Fibroblast of villous mesenchyme (primary cell): ENCODE data around the gene BCHE. TPM values are rescaled to one million over a fixed set of nuclear protein-coding genes. Genes with fewer than 3 reads are reported as not detected.

ENCODE experiments used
- DNase-seq: peaks from one replicate; pipeline ENCODE4 v3.0.0-alpha.2; 2010; ENCODE audit warnings: low read depth
- H3K4me3 ChIP-seq: 2 replicates; pipeline ENCODE4 v1.5.1; 2011; ENCODE audit warnings: low read depth, mild to moderate bottlenecking, low read length
- CTCF ChIP-seq: IDR thresholded peaks from 2 replicates; pipeline ENCODE4 v1.5.1; 2012; ENCODE audit warnings: low read depth, mild to moderate bottlenecking, low read length; ENCODE audit not compliant: insufficient read depth
- total RNA-seq: library from RNA; depleted of rRNA; stranded (reverse); fragments of >200 nt; gene quantifications from 2 replicates; pipeline ENCODE4 v1.2.3, GENCODE V29; 2012

Gene BCHE
- total RNA-seq, 1 donor, result 2.6 TPM

GRCh38 chr3:165852191-165852590 is 15.0 kb upstream of the BCHE start:
- no peak for DNase-seq
- TF ChIP-seq CTCF, result no peak
- H3K4me3 ChIP-seq, result no peak overlapping the region

GRCh38 chr3:165846056-165846455 is 8.8 kb upstream of the BCHE start:
- no peak for TF ChIP-seq CTCF
- no peak overlapping the region for H3K4me3 ChIP-seq
- DNase-seq, result no peak

GRCh38 chr3:165839296-165840076 is 2.3 kb upstream of the BCHE start:
- DNase-seq, result no peak
- H3K4me3 ChIP-seq, result no peak overlapping the region
- no peak for TF ChIP-seq CTCF

GRCh38 chr3:165837801-165838200 is 578 bp upstream of the BCHE start:
- no peak overlapping the region for H3K4me3 ChIP-seq
- TF ChIP-seq CTCF, result no peak
- no peak for DNase-seq

GRCh38 chr3:165835431-165835830 is 1.8 kb downstream of the BCHE start:
- no peak for TF ChIP-seq CTCF
- DNase-seq, result no peak
- H3K4me3 ChIP-seq, result no peak overlapping the region

GRCh38 chr3:165830746-165831145 is 6.5 kb downstream of the BCHE start:
- TF ChIP-seq CTCF, result no peak
- H3K4me3 ChIP-seq, result no peak overlapping the region
- DNase-seq, result no peak

GRCh38 chr3:165827883-165828282 is 9.3 kb downstream of the BCHE start:
- DNase-seq, result no peak
- no peak for TF ChIP-seq CTCF
- no peak overlapping the region for H3K4me3 ChIP-seq
